Activated T-cell treated with anti-CD3 and anti-CD28 coated beads for 24 hours (primary cell): ENCODE results near the gene CADM4.

Source experiments
- DNase-seq: peaks from one replicate; pipeline ENCODE4 v3.0.0-alpha.2; 2020; ENCODE audit warnings: low read depth

CADM4 gene

DNA sequence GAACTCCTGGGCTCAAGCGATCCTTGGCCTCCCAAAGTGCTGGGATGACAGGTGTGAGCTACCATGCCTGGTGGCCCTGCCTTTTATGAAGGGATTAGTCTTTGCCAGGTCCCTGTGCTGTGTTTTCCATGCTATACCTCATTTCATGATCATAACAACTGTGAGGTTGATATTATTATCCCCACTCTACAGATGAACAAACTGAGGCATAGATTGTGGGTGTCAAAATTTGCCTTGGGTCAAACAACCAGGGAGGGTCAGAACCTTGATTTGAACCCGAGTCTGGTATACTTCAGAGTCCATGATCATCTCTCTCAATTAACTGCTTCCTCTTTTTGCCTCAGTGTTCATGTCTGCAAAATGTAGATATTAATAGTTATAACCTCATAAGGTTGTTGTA lies 57.2 kb downstream of the CADM4 start:
- DNase-seq: no peak

DNA sequence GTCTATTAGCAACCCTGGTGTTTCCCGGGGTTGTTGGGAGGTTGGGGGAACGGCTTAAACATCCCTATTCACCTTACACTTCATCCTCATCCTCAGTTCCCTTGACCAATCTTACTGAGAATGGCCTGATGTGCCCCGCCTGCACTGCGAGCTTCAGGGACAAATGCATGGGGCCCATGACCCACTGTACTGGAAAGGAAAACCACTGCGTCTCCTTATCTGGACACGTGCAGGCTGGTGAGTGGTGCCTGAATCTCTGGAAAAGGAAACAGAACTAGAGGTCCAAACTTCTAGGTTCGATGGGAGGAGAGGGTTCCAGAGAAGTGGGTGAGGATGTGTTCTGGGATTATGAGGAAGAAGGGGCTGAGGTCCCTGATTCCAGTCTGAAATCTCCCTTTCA lies 58.2 kb downstream of the CADM4 start:
- no peak for DNase-seq

DNA sequence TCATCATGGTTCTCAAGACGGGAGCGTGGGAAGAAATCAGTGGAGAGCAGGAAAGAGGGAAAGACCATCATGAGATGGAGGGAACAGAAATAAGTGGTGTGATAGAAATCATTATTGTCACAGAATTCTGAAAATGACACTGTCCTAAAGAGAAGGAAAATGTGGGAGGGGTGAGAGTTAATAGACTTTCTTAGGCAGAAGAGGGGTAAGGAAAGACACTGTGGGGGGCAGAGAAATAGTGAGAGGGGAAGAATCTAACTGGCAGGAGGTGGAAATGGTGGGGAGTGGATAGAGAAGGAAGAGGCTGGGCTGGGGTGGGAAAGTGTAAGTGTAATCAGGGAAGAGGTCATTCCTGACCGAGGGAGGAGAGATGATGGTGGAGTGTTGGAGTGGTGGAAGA lies 60.9 kb downstream of the CADM4 start:
- no peak for DNase-seq

DNA sequence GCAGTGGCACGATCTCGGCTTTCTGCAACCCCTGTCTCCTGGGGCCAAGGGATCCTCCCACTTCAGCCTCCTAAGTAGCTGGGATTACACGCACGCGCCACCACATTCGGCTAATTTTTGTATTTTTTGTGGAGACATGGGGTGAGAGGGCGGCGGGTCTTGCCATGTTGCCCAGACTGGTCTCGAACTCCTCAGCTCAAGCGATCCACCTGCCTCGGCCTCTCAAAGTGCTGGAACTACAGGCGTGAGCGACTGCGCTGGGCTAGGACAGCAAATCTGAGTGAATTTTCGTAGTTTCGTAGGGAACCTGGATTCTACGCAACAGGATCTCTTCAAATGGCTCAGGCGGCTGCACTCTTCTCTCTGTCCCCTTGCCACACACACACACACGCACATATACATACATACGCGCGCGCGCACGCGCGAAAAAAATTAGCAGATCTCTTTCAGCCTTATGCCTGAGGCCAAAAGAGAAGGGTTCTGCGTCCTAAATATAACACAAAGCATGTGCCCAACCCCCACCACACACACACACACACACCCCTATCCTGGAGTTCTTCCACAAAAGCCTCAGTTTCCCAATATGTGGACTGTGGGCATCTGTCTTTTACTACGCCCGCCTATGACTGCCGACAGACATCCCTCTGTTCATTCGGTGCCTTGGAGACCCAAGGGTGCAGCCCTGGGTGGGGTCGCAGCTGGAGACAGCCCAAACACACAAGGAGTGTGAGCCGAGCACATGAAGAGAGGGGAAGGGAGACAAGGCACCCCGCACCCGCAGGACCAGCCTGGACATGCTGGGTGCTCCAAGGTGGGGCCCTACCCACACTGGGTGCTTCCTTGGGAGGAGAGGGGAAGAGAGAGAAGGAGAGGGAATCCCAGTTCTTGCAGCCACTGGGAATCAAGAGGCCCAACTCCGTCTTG lies 63.4 kb downstream of the CADM4 start:
- DNase-seq: no peak

DNA sequence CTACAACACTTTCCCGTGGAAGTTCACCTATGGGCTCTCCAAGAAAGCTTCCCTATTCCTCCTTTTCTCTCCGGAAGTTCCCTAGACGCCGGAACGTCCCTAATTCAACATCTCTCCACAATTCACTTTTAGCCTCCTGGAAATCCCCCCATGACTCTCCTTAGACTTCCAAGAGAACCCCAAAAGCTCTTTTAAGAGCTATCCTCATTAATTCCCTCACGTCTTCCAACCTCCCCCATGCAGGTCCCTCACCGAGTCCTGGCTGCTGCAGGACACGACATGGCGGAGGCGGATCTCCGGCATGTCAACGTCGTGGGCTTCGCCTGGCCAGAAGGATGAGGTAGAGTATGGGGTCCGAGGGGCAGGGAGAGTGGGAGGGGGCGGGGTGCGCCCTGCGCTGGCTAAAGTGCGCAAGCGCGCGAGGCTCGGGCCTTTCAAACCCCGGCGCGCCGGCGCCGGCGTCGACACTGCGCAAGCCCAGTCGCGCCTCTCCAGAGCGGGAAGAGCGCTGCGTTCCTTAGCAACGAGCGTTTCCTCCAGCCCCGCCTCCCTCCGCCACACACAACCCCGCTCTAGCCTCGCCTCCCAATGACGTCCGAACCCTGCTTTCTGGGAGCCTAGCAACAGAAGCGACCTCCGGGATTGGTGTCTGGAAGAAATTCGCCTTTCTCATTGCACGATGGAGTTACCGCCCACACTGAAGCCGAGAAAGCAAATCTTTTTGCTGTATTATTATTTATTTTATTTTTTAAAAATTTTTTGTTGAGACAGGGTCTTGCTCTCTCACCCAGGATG lies 64.3 kb downstream of the CADM4 start, which contains the start of the genes PINLYP and XRCC1:
Gene PINLYP, plus strand, starts transcription at position 646 of the 795 bp plus-strand sequence. CDS start 1,391 bp downstream, outside the sequence.
Gene XRCC1, minus strand, starts transcription at position 372 of the 795 bp plus-strand sequence. Its CDS starts 69 bp downstream, at position 303.
- DNase-seq: peak; percentile 94

DNA sequence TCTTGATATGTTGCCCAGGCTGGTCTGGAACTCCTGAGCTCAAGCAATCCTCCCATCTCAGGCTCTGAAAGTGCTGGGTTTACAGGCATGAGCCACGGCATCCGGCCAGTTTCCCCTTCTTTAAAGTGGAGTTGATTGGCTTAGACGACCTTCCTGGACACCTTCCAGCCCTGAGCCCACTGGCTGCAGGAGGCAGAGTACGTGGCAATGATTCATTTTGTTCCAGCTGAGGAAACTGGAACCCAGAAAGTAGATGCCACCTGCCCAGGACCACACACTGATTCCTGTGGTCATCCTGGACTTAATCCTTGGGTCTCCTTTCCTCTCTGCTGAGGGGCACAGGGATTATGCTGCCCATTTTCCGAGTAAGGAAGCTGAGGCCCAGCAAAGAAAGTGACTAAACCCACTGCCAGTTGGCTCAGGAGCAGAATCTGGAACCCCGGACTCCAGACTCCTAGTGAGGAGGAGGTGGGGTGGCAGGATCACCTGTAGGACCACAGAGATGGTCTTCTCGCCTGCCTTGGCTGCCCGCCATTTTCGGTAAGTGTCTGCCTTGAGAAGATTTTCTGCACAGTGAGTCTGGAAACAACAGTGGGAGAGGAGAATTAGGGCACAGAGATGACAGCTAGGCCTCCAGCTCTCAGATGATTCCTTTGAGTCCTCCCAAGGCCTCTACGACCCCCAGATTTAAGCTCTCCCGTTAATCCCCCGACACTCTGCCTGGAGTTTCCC lies 65.1 kb downstream of the CADM4 start:
- DNase-seq: no peak
